NCI-H2081 treated with DMSO at 0.1 percent for 48 hours (cell line): ENCODE data around the gene TCF7.

ENCODE experiments used
- DNase-seq: peaks from one replicate; lab custom pipeline; 2025; lab: John Stamatoyannopoulos, UW

The TCF7 gene

DNA sequence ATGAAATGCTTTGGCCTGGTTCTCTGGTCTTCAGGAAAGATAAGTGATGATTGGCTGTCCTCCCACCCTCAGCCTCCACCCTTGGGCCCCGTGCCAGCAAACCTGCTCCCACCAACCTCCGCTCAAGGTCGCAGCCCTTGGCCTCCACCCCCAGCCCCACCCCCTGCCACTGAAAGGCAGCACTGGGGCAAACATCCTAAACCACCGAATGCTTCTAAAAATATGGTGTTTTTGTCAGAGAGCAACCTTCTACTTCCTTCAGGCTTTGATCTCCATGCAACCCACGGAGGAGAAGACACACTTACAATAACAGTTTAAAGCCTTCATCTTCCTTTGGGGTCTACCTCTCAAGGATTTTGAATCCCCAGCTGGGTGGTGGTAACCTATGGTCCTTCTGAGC lies 24.0 kb upstream of the TCF7 start:
- no peak for DNase-seq

DNA sequence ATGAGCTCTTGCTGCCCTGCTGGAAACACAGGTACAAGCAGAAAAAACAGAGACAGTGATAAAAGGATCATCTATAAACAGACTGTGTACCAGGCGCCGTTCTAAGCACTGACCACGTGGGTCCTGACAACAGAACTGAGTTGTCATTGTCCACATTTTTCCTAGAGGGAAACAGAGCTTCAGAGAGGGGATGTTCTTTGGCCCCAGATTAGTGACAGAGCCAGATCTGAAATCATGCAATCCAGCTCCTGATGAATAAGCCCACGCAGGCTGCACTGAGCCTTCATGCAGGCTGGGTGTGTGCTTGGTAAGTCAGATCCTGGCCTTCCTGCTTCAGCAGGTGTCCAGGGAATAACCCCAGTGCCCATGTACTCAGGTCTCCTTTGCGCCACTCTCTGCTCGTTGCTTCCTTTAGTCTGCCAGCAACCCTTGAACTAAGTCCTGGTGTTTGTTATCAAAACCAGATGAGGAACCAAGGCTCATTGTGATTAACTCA lies 22.8 kb upstream of the TCF7 start:
- no peak for DNase-seq

DNA sequence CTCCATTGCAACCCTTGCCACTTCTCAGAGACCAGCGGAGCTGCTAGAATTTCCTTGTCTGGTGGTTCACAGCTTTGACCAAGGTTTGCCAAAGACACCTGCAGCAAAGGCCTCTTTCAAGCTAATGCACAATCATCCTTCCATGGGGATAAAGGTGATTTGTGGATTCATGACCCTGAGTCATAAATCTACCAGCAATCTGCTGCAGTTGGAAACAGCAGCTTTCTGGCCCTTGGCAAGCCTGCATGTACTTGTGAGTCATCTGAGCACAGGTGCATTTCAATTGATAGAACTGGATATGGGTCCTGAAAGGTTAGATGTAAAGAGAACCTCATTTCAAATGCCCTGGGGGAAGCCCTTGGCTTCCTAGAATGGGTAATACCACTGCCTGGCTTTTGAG lies 21.6 kb upstream of the TCF7 start:
- DNase-seq, result no peak

DNA sequence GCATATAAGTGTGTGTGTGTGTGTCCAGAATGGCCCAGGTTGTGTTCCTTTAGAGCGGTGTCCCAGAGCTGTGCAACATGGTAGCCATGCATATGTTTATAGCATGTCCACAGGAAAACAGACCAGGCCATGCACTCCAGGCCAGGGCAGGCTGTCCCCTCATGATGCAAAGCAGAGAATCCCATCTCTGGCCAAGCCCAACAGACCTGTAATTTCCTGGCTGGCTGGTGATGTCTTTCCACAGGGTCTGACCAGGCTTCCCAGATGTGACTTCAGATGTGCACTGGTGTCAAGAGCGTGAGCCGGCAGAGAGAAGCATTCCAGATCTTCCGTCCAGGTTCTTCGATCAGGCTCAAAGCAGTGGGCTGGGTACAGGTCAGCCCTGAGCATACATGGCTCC lies 21.1 kb upstream of the TCF7 start:
- DNase-seq, result no peak

DNA sequence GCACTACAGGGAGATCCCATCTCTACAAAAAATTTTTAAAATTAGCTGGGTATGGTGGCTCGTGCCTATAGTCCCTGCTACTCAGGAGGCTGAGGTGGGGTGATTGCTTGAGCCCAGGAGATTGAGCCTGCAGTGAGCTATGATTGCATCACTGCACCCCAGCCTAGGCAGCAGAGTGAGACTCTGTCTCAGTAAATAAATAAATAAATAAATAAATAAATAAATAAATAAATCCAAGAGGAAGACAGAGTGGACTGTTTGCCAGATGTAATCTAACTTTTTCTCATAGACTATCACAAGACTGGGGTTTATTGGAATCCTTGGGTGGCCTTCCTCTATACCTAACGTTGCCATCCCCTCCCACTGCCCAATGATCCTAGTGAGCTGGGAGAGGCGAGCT lies 19.2 kb upstream of the TCF7 start:
- DNase-seq, result no peak

DNA sequence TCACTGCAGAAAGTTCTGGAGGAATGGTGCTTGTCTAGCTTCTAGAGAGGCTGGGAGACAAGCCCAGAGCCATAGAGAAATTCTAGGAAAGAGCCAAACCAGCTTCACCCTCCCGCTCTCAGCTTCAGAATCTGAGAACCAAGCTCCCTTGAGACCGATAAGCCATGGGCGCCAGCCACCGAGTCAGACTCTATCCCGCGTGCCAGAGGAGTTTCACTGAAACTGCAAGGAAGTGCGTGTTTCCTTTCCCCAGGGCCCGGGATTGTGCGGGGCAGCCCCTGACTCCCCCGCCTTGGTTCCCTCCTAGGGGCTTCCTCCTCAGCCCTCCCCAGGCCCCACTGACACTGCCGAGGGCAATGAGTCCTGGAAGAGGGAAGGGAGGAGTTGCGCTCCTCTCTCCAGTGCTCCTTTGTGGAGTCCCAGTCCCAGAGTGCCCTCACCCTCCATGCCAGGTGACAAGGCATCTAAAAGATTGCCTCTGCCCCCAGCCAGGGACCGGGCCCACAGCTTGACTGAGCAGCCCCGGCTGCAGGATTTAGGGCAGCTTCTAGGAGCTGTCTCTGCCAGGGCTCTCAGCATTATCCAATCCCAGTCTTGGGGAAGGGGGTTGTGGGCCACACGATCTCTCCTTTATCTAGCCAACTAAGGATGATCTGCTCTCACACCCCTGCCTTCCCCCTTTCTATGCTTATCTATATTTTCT lies 18.4 kb upstream of the TCF7 start:
- DNase-seq, result no peak

DNA sequence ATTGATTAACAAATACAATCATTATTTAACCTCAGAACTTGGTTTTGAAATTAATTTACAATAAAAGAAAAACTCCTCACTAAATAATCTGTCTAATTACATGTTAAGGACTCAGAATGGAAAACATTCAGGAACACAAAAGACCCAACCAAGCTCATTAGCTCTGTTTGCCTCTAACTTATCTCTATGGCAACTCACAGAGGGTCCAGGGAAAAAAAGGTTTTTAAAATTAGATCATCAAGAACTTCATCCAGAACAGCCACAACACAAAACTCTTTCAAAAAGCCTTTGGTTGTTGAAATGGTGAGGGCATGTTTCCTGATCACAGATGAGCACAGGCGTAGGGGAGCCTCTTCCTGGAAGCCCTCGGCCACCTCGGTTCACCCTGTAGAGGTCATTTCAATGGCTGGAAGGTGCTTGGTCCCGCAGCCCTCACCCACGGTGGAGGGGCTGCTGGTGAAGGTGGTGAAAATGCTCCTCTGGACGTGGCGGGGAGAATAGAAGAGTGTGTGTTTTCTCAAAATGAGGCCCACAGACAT lies 17.2 kb upstream of the TCF7 start:
- DNase-seq, result no peak

DNA sequence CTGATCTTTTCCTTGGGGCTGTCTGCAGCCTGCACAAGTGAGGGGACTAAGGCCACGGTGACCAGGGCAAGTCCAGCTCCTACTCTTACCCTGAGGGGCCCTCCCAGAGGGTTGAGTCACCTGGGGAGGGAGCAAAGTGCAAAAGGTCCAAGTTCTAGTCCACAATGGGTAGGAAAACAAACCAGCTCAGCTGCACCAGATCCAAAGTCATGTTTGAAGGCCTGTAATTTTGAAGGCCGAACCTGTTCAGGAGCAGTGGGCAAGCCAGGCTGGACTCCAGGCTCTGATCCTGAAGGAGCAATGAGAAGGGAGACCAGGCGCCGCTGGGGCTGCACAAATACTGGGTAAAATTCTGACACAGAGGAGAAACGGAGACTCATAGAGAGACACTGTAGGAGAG lies 15.8 kb upstream of the TCF7 start:
- no peak for DNase-seq

DNA sequence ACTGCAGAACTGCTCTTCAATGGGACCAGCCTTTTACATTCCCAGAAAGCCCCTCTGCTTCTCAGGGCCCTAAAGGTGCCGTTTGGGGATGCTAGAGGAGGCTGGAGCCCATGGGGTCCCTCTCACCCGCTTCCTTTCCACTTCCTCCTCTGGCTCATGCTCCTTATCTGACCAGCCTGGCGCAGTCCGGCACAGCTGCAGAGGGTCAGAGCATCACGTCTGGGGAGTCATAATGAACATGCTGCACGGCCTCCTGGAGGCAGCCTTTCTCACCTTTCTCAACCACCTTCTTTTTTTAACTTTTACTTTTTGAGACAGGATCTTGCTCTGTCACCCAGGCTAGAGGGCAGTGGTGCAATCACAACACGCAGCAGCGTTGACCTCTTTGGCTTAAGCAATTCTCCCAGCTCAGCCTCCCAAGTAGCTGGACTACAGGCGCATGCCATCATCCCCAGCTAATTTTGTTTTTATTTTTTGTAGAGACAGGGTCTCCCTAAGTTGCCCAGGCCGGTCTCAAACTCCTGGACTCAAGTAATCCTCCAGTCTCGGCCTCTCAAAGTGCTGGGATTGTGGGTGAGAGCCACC lies 15.1 kb upstream of the TCF7 start:
- DNase-seq, result no peak

DNA sequence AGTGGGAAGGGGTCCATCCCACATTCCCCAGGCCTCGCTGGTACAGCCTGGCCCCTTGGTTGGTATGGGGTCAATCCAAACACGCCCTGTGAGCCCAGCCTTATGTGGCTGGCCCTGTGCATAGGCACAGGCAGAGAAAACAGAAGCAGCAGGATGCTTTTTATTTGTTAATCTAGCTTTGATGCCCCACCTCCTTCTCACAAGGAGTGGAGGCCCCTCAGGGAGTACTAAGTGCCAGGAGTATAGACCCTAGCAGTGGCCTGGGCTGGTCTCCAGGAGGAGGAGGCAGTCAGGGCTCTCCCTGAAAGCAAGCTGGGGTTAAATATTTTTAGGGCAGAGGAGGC lies 14.6 kb upstream of the TCF7 start:
- no peak for DNase-seq

DNA sequence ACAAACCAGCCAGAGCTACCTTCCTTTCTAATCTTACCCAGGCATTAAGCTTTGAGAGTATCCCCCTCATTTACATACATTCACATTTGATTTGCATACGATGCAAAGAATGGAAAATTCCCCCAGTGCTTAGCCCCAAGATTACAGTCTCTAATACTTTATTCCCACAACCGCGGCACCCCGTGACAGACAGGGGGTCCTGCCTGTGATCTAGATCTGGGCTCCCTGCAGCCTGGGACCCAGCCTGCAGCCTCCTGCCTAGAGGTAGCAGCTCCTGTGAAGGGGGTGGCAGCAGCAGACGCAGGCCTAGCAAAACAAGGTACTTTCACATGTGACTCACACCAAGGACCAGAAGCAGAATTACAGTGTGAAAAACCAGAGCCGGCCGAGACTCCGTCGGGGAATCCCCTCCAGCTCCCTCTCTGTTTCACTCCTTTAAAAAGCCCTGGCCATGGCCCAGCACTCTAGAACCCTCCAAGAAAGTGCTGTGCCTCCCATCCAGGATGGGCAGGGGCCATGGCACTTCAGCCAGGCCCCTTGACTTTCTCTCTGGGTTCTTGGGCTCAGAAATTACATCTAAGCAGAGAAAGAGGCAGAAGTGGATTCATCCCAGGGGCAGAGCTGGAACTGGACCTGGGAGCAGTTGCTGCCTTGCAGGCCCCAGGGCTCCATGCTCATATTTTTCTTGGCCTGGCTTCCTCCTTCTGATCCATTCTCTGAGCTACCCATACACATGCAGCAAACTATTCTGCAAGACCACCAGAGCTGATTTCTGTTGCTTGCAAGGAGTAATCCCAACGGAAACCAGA lies 14.0 kb upstream of the TCF7 start:
- no peak for DNase-seq

DNA sequence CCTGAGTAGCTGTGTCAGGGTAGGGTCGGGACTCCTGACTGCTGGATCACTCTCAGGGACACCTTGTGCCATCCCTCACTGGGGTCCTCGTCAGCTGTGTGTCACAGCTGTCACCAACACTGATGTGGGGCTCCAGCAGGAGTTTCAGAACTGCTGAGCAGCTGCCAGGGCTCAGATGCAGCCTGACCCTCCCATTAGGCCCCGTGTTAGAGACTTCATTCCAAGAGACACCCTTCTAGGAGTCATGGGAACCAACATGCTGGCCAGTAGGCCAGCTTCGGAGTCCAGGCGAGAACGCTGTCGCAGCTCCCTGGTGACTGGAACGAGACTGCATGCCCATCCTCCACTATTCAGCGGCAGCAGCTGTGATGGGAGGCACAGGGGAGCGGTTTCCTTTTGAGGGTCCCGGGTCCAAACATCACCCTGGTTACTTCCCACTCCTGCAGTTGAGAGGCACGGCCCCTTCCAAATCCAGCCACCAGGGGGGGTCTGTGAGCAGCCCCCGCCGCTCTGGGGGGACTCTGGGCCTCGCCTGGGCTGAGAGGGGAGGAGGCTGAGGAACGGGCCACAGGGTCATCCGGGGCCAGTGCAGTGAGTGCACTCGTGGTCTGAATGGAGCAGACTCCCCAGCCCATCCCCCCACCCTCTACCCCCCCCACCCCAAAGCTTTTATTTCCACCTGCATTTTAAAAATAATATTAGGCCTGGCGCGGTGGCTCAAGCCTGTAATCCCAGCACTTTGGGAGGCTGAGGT lies 12.6 kb upstream of the TCF7 start:
- no peak for DNase-seq

DNA sequence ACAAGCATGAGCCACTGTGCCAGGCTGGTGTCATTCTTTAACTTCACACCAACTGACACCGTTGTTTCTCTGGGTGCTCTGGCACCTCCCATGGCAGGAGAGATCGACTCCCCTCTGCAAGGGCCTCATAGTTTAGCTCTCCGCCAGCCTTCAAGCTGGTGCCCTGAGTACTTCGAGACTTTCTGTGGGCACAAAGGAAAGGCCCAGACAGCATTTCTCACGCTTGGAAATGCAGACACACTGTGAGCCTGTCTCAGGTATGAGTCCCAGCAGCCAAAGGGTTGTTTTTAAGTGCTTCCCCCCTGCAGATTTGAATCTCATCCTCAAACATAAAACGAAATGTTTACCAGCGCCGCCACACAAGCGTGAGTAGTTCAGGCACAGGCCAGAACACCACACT lies 11.1 kb upstream of the TCF7 start:
- no peak for DNase-seq

DNA sequence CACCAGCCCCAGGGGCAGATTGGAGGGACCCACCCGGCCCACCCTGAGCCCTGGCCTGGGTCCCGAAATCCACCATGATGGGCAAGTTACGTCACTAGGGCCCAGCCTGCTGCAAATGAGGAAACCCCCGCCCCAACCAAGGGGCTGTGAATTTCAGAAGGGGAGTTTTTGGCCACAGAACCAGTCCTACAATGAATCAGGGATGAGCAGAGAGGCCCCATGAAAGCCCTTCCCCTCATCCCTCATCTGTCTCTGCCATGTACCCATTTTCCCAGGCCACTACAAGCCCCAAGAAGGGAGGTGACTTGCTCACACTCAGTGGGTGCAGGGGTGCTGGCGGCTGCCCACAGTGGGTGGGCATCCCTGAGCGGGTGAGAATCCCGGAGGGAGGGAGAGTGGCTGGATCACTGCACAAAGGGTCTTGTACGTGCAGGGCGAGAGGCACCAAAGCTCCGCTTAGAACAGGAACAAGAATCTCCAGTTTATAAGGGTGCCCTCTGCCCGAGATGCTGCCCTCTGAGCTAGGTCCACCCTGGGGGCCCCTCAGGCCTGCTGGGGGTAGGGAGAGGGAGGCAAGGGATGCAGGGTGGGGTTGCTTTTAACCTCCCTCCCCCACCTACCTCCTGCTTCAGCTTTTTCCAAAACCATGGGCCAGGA lies 10.4 kb upstream of the TCF7 start:
- no peak for DNase-seq

DNA sequence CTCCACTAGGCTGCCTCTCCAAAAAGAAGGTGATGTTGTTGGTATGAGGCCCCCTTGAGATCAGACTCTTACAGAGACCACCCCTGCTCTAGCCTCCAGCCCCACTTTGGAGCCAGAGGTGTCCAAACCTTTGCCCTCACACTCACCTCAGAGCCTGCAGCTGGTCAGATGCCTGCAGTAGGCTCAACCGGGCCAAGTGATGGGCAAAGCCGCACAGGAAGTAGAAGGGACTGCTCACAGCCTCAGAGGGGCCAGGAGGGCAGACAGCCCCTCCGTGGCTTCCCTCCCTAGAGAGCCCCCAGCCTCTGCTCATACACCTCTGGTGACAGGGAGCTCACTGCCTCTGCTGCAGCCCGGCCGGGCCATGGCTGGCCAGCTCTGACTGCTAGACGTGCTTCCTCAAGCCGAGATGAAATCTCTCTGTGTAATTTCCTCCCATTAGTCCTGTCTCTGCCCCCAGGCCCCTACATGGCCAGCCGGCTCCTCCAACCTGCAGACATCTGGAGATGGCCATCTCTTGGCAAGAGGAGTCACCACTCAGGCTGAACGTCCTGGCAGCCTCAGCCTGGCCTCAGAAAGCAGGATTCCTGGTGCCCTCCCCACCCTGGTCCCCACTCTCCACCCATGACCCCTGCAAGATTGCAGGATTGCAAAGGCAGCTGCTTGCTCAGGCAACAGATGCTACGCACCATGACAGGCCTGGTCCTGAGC lies 7.3 kb upstream of the TCF7 start:
- DNase-seq, result no peak

DNA sequence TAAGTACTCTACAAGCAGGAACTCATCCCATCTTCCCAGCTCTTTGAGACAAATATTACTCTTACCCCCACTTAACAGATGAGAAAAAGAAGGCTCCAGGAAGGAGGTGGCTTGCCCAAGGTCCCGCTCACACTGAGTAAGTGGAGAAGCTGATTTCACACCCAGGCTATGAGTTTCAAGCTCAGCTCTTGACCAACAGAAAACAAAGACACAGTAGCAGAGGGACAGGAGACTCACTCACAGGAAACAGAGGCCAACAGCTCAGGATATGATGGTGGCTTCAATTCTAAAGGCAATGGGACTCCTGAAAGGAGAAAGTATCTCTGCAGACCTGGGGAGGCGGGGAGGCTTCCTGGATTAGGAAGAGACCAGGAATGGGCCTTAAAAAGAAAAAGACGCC lies 6.7 kb upstream of the TCF7 start:
- no peak for DNase-seq

DNA sequence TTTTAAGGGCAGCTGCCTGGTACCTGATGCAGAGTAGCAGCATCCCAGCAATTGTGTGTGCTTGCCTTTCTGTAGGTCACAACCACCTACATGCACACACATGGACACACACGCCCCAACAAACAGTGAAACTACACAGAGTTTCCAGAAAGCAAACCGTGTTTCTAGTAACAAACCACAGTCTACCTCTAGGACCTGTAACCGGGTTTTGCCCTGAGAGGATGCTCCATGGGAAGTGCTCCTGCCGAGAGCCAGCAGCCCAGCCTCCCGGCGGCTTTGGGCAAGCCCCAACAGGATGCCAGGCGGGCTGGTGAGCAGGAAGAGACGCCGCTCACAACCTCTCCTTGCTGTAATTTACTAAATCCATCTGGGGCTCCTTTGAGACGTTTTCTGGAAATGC lies 4.1 kb upstream of the TCF7 start:
- DNase-seq, result no peak

DNA sequence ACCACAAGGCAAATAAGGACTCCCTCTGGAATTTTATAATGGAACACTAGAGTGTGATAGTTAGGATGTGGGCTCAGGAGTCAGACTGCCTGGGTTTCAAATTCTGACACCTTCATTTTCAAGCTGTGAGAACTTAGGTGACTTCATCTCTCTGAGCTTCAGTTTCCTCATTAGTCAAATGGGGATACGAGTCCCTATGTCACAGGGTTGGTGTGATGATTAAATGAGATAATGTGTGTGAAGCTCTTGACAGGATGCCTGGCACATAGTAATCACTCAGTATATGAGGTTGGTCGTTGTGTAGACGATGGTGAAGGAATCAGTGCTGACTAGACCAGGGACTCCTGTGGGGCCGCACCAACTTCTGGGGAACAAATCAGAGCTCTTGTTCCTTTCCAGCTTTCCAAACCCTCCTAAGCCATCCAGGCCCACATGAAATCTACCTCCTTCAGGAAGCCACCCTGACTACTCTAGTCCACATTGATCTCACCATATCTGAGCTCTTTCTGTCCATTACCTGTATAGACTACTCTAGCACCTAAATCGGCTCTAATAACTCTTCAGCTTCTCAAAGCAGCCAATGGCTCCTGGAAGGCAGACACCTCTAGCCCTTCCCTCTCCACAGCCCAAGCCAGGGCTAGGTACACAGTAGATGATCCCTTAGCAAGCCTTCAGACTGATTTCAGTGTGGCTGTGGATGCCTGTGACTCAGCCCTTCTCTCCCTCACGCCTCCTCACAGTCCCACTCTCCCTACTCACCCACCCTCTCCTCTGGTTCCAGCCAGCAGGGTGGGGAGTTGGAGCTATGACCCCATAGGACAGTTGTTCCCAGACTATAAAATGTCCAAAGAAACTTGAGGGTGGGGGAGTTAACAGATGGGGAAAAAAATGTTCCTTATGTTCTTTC lies 2.5 kb upstream of the TCF7 start:
- no peak for DNase-seq

DNA sequence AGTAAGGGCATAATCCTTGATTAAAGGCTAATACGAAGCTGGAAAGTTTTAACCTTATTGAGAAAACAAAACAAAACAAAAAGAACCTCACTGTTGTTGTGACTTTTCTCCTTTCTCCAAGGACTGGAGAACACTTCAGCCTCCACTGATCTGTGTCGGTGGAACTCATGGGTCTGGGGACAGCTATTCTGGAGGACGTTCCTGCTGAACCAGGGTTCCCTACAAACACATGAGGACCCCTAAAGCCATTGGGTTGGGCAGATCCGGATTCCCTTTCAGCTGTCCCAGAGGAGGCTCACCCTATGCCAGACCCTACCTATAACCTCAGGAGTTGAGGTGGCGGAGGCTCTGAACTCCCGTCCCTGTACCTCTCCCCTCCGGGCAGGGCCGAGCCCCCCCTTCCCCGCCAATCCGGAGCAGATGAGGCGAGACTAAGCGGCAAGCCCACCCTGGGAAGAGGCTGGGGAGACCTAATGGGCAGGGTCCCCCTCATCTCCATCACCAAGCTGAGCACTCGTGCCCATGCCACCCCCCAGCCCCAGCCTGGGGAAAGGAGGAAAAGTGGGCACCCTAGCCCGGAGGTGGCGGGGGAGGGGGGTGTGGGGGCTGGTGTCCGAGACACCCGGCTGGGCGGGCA lies 1.6 kb upstream of the TCF7 start:
- DNase-seq, result no peak
